ENCODE measurements around the gene HCLS1.

DNA sequence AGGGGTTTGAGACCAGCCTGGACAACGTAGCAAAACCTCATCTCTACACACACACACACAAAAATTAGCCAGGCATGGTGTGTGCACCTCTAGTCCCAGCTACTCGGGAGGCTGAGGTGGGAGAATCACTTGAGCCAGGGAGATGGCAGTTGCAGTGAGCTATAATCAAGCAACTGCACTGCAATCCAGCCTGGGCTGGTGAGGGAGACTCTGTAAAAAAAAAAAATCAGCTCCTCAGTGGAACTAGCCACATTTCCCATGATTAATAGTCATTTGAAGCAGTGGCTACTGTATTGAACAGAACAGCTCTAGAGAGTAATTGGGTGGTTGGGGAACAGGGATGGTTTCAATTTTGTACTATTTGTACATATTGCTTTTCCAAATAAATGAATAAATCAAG lies 79.0 kb downstream of the HCLS1 start:
- TF ChIP-seq ZNF433 (tag by site-specific recombination; IDR thresholded peaks at IDR 0.05; ENCODE audit: low read depth) (no peak), ZNF302 (tag by site-specific recombination; IDR thresholded peaks at IDR 0.05; ENCODE audit: low read depth) (no peak), KLF10 (tag by site-specific recombination; IDR thresholded peaks at IDR 0.05) (no peak)
- TF ChIP-seq, protein P1, sequence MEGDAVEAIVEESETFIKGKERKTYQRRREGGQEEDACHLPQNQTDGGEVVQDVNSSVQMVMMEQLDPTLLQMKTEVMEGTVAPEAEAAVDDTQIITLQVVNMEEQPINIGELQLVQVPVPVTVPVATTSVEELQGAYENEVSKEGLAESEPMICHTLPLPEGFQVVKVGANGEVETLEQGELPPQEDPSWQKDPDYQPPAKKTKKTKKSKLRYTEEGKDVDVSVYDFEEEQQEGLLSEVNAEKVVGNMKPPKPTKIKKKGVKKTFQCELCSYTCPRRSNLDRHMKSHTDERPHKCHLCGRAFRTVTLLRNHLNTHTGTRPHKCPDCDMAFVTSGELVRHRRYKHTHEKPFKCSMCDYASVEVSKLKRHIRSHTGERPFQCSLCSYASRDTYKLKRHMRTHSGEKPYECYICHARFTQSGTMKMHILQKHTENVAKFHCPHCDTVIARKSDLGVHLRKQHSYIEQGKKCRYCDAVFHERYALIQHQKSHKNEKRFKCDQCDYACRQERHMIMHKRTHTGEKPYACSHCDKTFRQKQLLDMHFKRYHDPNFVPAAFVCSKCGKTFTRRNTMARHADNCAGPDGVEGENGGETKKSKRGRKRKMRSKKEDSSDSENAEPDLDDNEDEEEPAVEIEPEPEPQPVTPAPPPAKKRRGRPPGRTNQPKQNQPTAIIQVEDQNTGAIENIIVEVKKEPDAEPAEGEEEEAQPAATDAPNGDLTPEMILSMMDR (tag by site-specific recombination; IDR thresholded peaks at IDR 0.05): no peak
